ENCODE data around the gene TMEM143.

Gene TMEM143

DNA sequence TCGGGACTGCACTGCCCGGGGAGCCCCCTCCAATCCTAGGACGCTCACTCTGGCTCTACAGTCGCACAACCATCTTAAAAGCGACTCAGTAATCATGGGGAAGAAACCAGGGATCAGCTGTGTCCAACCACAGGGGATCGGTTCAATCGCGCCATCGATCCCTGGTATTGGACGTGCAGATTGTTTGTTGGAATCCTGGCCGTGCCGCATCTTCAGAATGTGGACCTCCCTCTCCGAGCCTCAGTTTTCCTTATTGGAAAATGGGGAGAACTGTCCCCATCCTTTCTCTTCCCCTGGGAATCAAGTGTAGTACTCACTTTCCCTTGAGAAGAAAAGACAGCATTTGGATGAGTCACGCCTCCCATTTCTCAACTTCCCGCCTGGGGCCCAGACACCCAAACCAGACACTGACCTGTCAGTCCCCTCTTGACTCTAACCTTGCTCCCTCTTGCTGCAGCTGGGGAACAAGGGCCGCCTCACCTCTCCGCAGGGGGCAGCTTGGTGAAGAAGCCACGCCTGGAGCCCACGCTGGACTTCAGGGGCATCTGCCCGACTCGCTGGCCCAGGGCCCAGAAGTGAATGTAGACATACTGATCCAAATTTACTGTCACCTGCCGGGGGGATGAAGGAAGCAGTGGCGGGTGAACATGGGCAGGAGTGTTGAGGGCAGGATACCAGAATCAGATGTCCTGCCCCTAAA, 20.7 kb downstream of the TMEM143 start:
- no peak for TF ChIP-seq EZH2 (IDR thresholded peaks at IDR 0.05; ENCODE audit: borderline replicate concordance, low read depth, low read length, severe bottlenecking)
- TF ChIP-seq, protein P1, sequence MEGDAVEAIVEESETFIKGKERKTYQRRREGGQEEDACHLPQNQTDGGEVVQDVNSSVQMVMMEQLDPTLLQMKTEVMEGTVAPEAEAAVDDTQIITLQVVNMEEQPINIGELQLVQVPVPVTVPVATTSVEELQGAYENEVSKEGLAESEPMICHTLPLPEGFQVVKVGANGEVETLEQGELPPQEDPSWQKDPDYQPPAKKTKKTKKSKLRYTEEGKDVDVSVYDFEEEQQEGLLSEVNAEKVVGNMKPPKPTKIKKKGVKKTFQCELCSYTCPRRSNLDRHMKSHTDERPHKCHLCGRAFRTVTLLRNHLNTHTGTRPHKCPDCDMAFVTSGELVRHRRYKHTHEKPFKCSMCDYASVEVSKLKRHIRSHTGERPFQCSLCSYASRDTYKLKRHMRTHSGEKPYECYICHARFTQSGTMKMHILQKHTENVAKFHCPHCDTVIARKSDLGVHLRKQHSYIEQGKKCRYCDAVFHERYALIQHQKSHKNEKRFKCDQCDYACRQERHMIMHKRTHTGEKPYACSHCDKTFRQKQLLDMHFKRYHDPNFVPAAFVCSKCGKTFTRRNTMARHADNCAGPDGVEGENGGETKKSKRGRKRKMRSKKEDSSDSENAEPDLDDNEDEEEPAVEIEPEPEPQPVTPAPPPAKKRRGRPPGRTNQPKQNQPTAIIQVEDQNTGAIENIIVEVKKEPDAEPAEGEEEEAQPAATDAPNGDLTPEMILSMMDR (IDR thresholded peaks at IDR 0.05; ENCODE audit: borderline replicate concordance, extremely low read depth, low read length, poor library complexity, severe bottlenecking): no peak
- Histone ChIP-seq H2AFZ (ENCODE audit: low read depth, low read length) (no peak overlapping the region), H3K27ac (ENCODE audit: low read length) (no peak overlapping the region), H3K4me1 (ENCODE audit: insufficient read depth, low read length) (no peaks in the 10 kb centered on the region), H3K9ac (ENCODE audit: low read depth, low read length) (no peak overlapping the region), H3K9me3 (ENCODE audit: insufficient read depth, low read length, severe bottlenecking) (no peaks in the 10 kb centered on the region), H3K4me2 (ENCODE audit: insufficient read depth, low read length) (no peak overlapping the region), H4K20me1 (ENCODE audit: insufficient read depth, low read length) (no peaks in the 10 kb centered on the region), H3K4me3 (ENCODE audit: low read depth in 1 of 2, low read length in 2 of 2) (no peak overlapping the region), H3K36me3 (ENCODE audit: insufficient read depth, low read length) (peaks cover 27% of the 10 kb centered on the region), H3K27me3 (ENCODE audit: insufficient read depth, low read length, poor library complexity) (no peaks in the 10 kb centered on the region), H3K79me2 (ENCODE audit: insufficient read depth, low read length) (no peaks in the 10 kb centered on the region)
- DNase-seq (no peak), ATAC-seq (ENCODE audit: insufficient read depth, low read depth) (no peak)

DNA sequence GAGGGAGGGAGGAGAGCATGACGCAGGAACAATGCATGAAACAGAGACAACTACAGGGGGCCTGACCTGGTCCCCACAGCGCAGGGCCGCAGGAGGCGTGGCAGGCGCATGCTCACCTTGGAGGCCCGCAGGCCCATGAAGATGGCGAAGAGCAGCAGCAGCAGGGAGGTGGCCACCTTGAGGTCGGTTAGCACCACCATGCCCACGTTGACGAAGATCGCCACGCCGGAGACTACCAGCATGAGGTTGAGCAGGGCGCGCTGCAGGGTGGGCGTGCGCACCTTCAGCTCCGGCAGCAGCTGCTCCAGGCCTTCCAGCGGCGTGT, 21.4 kb downstream of the TMEM143 start:
- Histone ChIP-seq H3K9me3 (ENCODE audit: insufficient read depth, low read length, severe bottlenecking) (no peaks in the 10 kb centered on the region), H4K20me1 (ENCODE audit: insufficient read depth, low read length) (no peaks in the 10 kb centered on the region), H3K4me3 (ENCODE audit: low read depth in 1 of 2, low read length in 2 of 2) (no peak overlapping the region), H3K36me3 (ENCODE audit: insufficient read depth, low read length) (peaks cover 27% of the 10 kb centered on the region), H3K79me2 (ENCODE audit: insufficient read depth, low read length) (no peaks in the 10 kb centered on the region), H3K9ac (ENCODE audit: low read depth, low read length) (no peak overlapping the region), H3K4me1 (ENCODE audit: insufficient read depth, low read length) (no peaks in the 10 kb centered on the region), H3K27ac (ENCODE audit: low read length) (no peak overlapping the region), H3K4me2 (ENCODE audit: insufficient read depth, low read length) (no peak overlapping the region), H3K27me3 (ENCODE audit: insufficient read depth, low read length, poor library complexity) (no peaks in the 10 kb centered on the region), H2AFZ (ENCODE audit: low read depth, low read length) (no peak overlapping the region)
- TF ChIP-seq, protein P1 (IDR thresholded peaks at IDR 0.05; ENCODE audit: borderline replicate concordance, extremely low read depth, low read length, poor library complexity, severe bottlenecking): no peak
- no peak for TF ChIP-seq EZH2 (IDR thresholded peaks at IDR 0.05; ENCODE audit: borderline replicate concordance, low read depth, low read length, severe bottlenecking)
- no peak for DNase-seq
- no peak for ATAC-seq (ENCODE audit: insufficient read depth, low read depth)

DNA sequence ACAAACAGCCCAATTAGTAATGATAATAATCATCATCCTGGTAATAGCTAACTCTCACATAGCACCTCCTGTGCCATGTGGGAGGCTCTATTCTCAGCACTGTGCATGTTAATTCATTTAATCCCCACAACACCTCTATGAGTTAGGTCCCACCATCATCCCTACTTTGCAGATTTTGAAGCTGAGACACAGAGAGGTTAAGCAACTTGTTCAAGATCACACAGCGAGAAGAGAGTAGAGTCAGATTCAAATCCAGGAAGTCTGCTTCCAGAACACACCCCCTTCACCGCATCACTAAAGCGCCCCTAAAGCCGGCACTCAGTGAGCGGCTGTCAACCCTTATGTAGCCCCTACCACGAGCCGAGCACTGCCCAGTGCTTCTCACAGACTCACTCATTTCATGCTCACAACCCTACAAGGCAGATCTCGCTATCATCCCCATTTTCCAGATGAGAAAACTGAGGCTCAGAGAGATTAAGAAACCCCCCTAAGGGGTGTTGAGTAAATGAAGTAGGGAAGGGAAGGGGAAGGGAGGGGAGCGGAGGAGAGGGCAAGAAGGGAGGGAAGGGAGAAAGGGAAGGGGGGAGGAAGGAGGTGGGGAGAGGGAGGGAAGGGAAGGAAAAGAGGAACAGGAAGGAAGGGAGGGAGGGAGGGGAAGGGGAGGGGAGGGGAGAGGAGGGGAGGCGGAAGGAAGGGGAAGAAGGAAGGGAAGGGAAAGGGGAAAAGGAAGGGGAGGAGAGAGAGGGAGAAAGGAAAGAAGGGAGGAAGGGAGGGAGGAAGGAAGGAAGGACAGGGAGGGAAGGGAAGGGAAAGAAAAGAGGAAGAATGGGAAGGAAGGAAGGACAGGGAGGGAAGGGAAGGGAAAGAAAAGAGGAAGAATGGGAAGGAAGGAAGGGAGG, 22.0 kb downstream of the TMEM143 start:
- Histone ChIP-seq H4K20me1 (ENCODE audit: insufficient read depth, low read length) (no peaks in the 10 kb centered on the region), H3K4me1 (ENCODE audit: insufficient read depth, low read length) (no peaks in the 10 kb centered on the region), H3K36me3 (ENCODE audit: insufficient read depth, low read length) (peaks cover 27% of the 10 kb centered on the region), H3K9ac (ENCODE audit: low read depth, low read length) (no peak overlapping the region), H3K9me3 (ENCODE audit: insufficient read depth, low read length, severe bottlenecking) (no peaks in the 10 kb centered on the region), H3K4me3 (ENCODE audit: low read depth in 1 of 2, low read length in 2 of 2) (no peak overlapping the region), H3K79me2 (ENCODE audit: insufficient read depth, low read length) (no peaks in the 10 kb centered on the region), H3K27me3 (ENCODE audit: insufficient read depth, low read length, poor library complexity) (no peaks in the 10 kb centered on the region), H3K4me2 (ENCODE audit: insufficient read depth, low read length) (no peak overlapping the region), H2AFZ (ENCODE audit: low read depth, low read length) (no peak overlapping the region), H3K27ac (ENCODE audit: low read length) (no peak overlapping the region)
- ATAC-seq (ENCODE audit: insufficient read depth, low read depth) (no peak), DNase-seq (no peak)
- TF ChIP-seq, protein P1 (IDR thresholded peaks at IDR 0.05; ENCODE audit: borderline replicate concordance, extremely low read depth, low read length, poor library complexity, severe bottlenecking): no peak
- no peak for TF ChIP-seq EZH2 (IDR thresholded peaks at IDR 0.05; ENCODE audit: borderline replicate concordance, low read depth, low read length, severe bottlenecking)

All from DND-41 (cell line).